ENCODE measurements around the gene RPLP2.

The RPLP2 gene

DNA sequence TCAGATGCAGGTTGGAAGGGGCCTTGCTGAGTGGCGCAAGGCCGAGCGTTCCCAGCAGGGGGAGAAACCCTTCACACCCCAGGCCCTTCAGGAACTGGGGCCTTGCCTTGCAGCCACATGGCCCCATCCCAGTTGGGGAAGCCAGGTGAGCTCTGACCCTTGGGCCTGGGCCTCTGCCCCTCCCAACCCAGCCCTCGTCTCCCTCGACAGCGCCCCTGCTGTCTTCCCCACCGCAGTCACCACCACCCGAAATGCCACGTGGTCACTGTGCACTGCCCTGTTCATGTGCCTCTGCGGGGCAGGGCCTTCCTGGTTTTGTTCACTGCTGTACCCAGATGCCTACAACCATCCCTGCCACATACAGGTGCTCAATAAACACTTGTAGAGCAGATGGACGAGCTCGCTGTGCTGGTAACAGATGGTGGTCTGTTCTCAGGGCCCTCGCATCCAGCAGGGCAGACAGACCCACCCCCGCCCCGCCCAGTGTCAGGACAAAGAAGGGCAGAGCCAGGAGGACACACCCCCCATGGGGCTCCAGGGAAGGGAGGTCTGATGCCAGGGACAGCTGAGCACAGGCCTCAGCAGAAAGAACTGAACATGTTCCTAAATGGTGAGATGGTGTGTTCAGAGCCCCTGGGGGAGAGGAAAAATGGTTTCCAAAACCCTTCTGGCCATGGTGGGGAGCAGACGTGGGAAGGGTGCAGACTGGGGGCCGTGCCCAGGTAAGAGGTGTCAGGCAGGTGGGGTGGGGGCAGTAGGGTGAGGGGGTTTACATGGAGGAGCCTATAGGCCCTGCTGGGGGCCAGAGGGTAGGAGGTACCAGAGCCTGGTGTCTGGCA lies 28.9 kb downstream of the RPLP2 start:
- no peaks in the 10 kb centered on the region for H3K9me3 ChIP-seq (ENCODE audit: insufficient read depth, low read length, severe bottlenecking)
- no peak overlapping the region for H3K4me3 ChIP-seq (ENCODE audit: low read depth in 1 of 2, low read length in 2 of 2)
- H3K27me3 ChIP-seq (ENCODE audit: insufficient read depth, low read length, poor library complexity) = no peaks in the 10 kb centered on the region
- peaks cover 45% of the 10 kb centered on the region for H3K36me3 ChIP-seq (ENCODE audit: insufficient read depth, low read length)
- no peak overlapping the region for H3K27ac ChIP-seq (ENCODE audit: low read length)
- no peak for TF ChIP-seq EZH2 (IDR thresholded peaks at IDR 0.05; ENCODE audit: borderline replicate concordance, low read depth, low read length, severe bottlenecking)
- H3K79me2 ChIP-seq (ENCODE audit: insufficient read depth, low read length) = peaks cover 21% of the 10 kb centered on the region
- H3K9ac ChIP-seq (ENCODE audit: low read depth, low read length) = no peak overlapping the region
- no peak overlapping the region for H2AFZ ChIP-seq (ENCODE audit: low read depth, low read length)
- H3K4me1 ChIP-seq (ENCODE audit: insufficient read depth, low read length) = peaks cover 30% of the 10 kb centered on the region
- H4K20me1 ChIP-seq (ENCODE audit: insufficient read depth, low read length) = peaks cover 26% of the 10 kb centered on the region; the same call in 1 of the 2 replicates
- H3K4me2 ChIP-seq (ENCODE audit: insufficient read depth, low read length) = no peak overlapping the region
- DNase-seq (no peak), ATAC-seq (ENCODE audit: insufficient read depth, low read depth) (no peak)

DNA sequence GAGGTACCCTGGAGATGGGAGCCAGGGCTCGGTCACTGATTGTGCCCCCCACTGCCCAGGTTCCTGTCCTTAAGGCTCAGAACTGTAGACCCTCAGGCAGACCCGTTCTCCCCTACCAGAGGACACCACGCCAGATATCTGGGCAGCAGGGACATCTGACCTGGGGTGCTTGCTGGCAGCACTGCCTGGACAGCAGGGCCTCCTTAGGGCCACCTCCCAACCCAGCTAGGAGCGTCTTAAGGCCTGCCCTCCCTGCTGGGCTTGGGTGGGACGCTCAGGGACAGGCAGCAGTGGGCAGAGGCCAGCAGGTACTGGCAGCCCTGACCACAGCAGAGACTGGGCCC lies 29.5 kb downstream of the RPLP2 start:
- Histone ChIP-seq H3K4me3 (ENCODE audit: low read depth in 1 of 2, low read length in 2 of 2) (no peak overlapping the region), H3K9ac (ENCODE audit: low read depth, low read length) (no peak overlapping the region), H3K4me2 (ENCODE audit: insufficient read depth, low read length) (no peak overlapping the region), H3K9me3 (ENCODE audit: insufficient read depth, low read length, severe bottlenecking) (no peaks in the 10 kb centered on the region), H4K20me1 (ENCODE audit: insufficient read depth, low read length) (peaks cover 28% of the 10 kb centered on the region; the same call in 1 of the 2 replicates), H3K79me2 (ENCODE audit: insufficient read depth, low read length) (peaks cover 21% of the 10 kb centered on the region), H2AFZ (ENCODE audit: low read depth, low read length) (no peak overlapping the region), H3K4me1 (ENCODE audit: insufficient read depth, low read length) (peaks cover 33% of the 10 kb centered on the region), H3K27ac (ENCODE audit: low read length) (no peak overlapping the region), H3K27me3 (ENCODE audit: insufficient read depth, low read length, poor library complexity) (no peaks in the 10 kb centered on the region), H3K36me3 (ENCODE audit: insufficient read depth, low read length) (peaks cover 45% of the 10 kb centered on the region)
- TF ChIP-seq EZH2 (IDR thresholded peaks at IDR 0.05; ENCODE audit: borderline replicate concordance, low read depth, low read length, severe bottlenecking) = no peak
- TF ChIP-seq CTCF (IDR thresholded peaks at IDR 0.05; ENCODE audit: borderline replicate concordance, extremely low read depth, low read length, poor library complexity, severe bottlenecking) = no peak
- ATAC-seq (ENCODE audit: insufficient read depth, low read depth) (no peak), DNase-seq (no peak)

DNA sequence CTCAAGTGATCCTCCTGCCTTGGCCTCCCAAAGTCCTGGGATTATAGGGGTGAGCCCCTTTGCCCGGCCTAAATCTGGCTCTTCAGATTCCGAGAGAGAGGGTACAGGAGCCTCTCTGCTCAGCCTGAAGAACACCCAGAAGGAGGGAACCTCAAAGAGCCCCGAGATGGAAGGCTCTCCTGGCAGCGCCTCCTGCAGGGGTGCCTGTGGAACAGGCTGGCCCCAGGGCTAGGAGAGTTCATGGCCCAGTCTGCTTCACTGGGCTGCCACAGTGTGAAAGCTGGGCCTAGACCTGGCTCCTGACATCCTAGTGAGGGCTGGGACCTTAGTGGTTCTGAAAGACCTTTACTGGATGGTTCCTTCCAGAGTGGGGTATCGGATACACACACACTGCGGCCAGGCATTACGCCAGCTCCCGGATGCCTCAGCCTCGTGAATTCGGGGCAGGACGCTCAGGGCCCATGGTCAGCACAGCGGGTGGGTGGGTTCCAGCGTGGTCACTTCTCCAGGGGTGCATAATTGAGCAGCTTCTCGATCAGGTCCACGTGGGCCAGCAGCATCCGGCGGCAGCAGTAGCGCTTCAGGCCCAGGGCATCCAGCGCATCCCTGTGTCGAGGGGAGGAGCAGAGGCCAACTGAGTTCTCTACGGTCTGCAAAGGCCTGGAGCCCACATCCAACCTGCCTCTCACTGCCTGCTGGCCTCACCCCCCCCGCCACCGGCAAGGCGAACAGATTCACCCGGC lies 30.3 kb downstream of the RPLP2 start:
- Histone ChIP-seq H3K27me3 (ENCODE audit: insufficient read depth, low read length, poor library complexity) (no peaks in the 10 kb centered on the region), H3K27ac (ENCODE audit: low read length) (no peak overlapping the region), H3K9ac (ENCODE audit: low read depth, low read length) (peak overlapping the region; percentile 91; the same call in 1 of the 2 replicates), H3K4me3 (ENCODE audit: low read depth in 1 of 2, low read length in 2 of 2) (peak overlapping the region in 1 of 2 experiments; percentile 98; a peak in 1 of 4 replicates), H3K79me2 (ENCODE audit: insufficient read depth, low read length) (peaks cover 21% of the 10 kb centered on the region), H3K9me3 (ENCODE audit: insufficient read depth, low read length, severe bottlenecking) (no peaks in the 10 kb centered on the region), H4K20me1 (ENCODE audit: insufficient read depth, low read length) (peaks cover 28% of the 10 kb centered on the region; the same call in 1 of the 2 replicates), H3K4me2 (ENCODE audit: insufficient read depth, low read length) (peak overlapping the region; percentile 91; the same call in 1 of the 2 replicates), H3K4me1 (ENCODE audit: insufficient read depth, low read length) (peaks cover 38% of the 10 kb centered on the region), H2AFZ (ENCODE audit: low read depth, low read length) (no peak overlapping the region), H3K36me3 (ENCODE audit: insufficient read depth, low read length) (peaks cover 45% of the 10 kb centered on the region)
- TF ChIP-seq EZH2 (IDR thresholded peaks at IDR 0.05; ENCODE audit: borderline replicate concordance, low read depth, low read length, severe bottlenecking) (no peak), CTCF (IDR thresholded peaks at IDR 0.05; ENCODE audit: borderline replicate concordance, extremely low read depth, low read length, poor library complexity, severe bottlenecking) (peak; percentile 46)
- DNase-seq (no peak), ATAC-seq (ENCODE audit: insufficient read depth, low read depth) (no peak)

DNA sequence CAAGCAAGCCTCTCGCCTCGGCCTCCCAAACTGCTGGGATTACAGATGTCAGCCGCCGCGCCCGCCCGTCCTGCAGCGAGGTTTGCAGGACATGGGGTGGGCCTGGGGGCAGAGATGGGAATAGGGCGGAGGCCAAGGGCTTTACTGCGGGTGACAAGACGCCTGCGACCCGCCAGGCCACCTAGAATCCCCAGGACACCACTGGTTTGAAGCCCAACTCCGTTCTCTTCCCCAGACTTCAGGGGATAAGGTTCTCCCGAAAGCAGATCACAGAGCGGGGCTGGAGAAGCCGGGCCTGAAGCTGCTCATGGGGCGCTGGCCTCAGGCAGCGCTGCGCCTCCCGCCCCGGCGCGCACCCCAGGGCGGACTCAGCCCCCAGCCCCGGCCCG lies 32.2 kb downstream of the RPLP2 start:
- H4K20me1 ChIP-seq (ENCODE audit: insufficient read depth, low read length) = peaks cover 27% of the 10 kb centered on the region; the same call in 1 of the 2 replicates
- peak overlapping the region; percentile 87 for H3K27ac ChIP-seq (ENCODE audit: low read length)
- H3K36me3 ChIP-seq (ENCODE audit: insufficient read depth, low read length) = peaks cover 41% of the 10 kb centered on the region
- H3K79me2 ChIP-seq (ENCODE audit: insufficient read depth, low read length) = peaks cover 21% of the 10 kb centered on the region
- H2AFZ ChIP-seq (ENCODE audit: low read depth, low read length) = peak overlapping the region; percentile 90
- peak overlapping the region; percentile 91 for H3K9ac ChIP-seq (ENCODE audit: low read depth, low read length)
- TF ChIP-seq CTCF (IDR thresholded peaks at IDR 0.05; ENCODE audit: borderline replicate concordance, extremely low read depth, low read length, poor library complexity, severe bottlenecking) = no peak
- DNase-seq (no peak), ATAC-seq (ENCODE audit: insufficient read depth, low read depth) (peak; percentile 54)
- H3K9me3 ChIP-seq (ENCODE audit: insufficient read depth, low read length, severe bottlenecking) = no peaks in the 10 kb centered on the region
- H3K4me2 ChIP-seq (ENCODE audit: insufficient read depth, low read length) = peak overlapping the region; percentile 91
- H3K4me1 ChIP-seq (ENCODE audit: insufficient read depth, low read length) = peaks cover 39% of the 10 kb centered on the region
- H3K4me3 ChIP-seq (ENCODE audit: low read depth in 1 of 2, low read length in 2 of 2) = peak overlapping the region; percentile 98 to 100
- H3K27me3 ChIP-seq (ENCODE audit: insufficient read depth, low read length, poor library complexity) = no peaks in the 10 kb centered on the region

Data from DND-41 (cell line).